Keratinocyte (primary cell): ENCODE data around the gene C16orf95. TPM values are rescaled to one million over a fixed set of nuclear protein-coding genes. Genes with fewer than 3 reads are reported as not detected.
"Not testable (repeated sequence)": the region's sequence is repeated elsewhere in the genome, so short reads cannot be mapped to it uniquely, and the experiment has no call there.

ENCODE experiments used
- DNase-seq: peaks from one replicate; pipeline ENCODE4 v3.0.0-alpha.2; 2011; ENCODE audit warnings: low read depth, missing footprints, low spot score
- FAIRE-seq: peaks from 2 replicates; lab custom pipeline; 2011; peaks lifted over from hg19 to GRCh38; lab: Jason Lieb, UNC
- H2AFZ ChIP-seq: 2 replicates; pipeline ENCODE4 v1.6.0; 2012; ENCODE audit warnings: low read length, control low read depth, inconsistent platforms; ENCODE audit not compliant: control insufficient read depth
- H3K27ac ChIP-seq: 2 replicates; pipeline ENCODE4 v1.5.1; 2011; ENCODE audit warnings: low read length; ENCODE audit not compliant: control insufficient read depth, insufficient read depth
- H3K27me3 ChIP-seq: 3 replicates; pipeline ENCODE4 v1.6.0; 2011; ENCODE audit warnings: low read length; ENCODE audit not compliant: control insufficient read depth, insufficient read depth; ENCODE audit errors: extremely low read depth
- H3K36me3 ChIP-seq, 2 experiments: 2 replicates in 1 of 2; 3 replicates in 1 of 2; pipeline ENCODE4 v1.5.1; 2011; ENCODE audit warnings: low read length in 2 of 2, mild to moderate bottlenecking in 1 of 2; ENCODE audit not compliant: control insufficient read depth in 2 of 2, insufficient read depth in 2 of 2; ENCODE audit errors: extremely low read depth in 1 of 2
- H3K4me1 ChIP-seq: 3 replicates; pipeline ENCODE4 v1.5.1; 2011; ENCODE audit warnings: low read length; ENCODE audit not compliant: control insufficient read depth, insufficient read depth; ENCODE audit errors: extremely low read depth
- H3K4me2 ChIP-seq: 3 replicates; pipeline ENCODE4 v1.6.0; 2011; ENCODE audit warnings: low read depth, low read length; ENCODE audit not compliant: control insufficient read depth, insufficient read depth; ENCODE audit errors: extremely low read depth
- H3K4me3 ChIP-seq, 3 experiments: fragments of 200-600 bp in 1 of 3; sonication (generic) in 1 of 3; 2 replicates in 2 of 3; 3 replicates in 1 of 3; pipeline ENCODE4 v1.5.1; 2011 to 2016; ENCODE audit warnings: low read length in 3 of 3, mild to moderate bottlenecking in 3 of 3, control low read depth in 2 of 3, inconsistent platforms in 1 of 3, low read depth in 1 of 3, mixed read lengths in 1 of 3, mixed run types in 1 of 3, moderate library complexity in 1 of 3; ENCODE audit not compliant: control insufficient read depth in 2 of 3, insufficient read depth in 2 of 3; ENCODE audit errors: extremely low read depth in 1 of 3
- H3K79me2 ChIP-seq: 2 replicates; pipeline ENCODE4 v1.6.0; 2012; ENCODE audit warnings: low read length; ENCODE audit not compliant: control insufficient read depth, insufficient read depth
- H3K9ac ChIP-seq: 3 replicates; pipeline ENCODE4 v1.6.0; 2011; ENCODE audit warnings: low read length; ENCODE audit not compliant: control insufficient read depth, insufficient read depth; ENCODE audit errors: extremely low read depth
- H3K9me1 ChIP-seq: 3 replicates; pipeline ENCODE4 v1.6.0; 2011; ENCODE audit warnings: low read length; ENCODE audit not compliant: control insufficient read depth, insufficient read depth; ENCODE audit errors: extremely low read depth
- H3K9me3 ChIP-seq: 2 replicates; pipeline ENCODE4 v1.5.1; 2012; ENCODE audit warnings: low read depth, low read length; ENCODE audit not compliant: control insufficient read depth
- H4K20me1 ChIP-seq: 3 replicates; pipeline ENCODE4 v1.6.0; 2011; ENCODE audit warnings: low read length; ENCODE audit not compliant: control insufficient read depth, insufficient read depth; ENCODE audit errors: extremely low read depth
- EZH2 ChIP-seq: IDR thresholded peaks from one replicate; pipeline ENCODE4 v1.6.1; 2012; ENCODE audit warnings: inconsistent platforms, mild to moderate bottlenecking, low read length, moderate library complexity
- dilution Hi-C: fragments of 300-500 bp; cut with MboI; formaldehyde crosslinking; loops from one replicate; pipeline ENCODE4 v1.7.0; 2020; ENCODE audit warnings: low sequenced_read_pairs; ENCODE audit not compliant: extremely low pct_ligation_motif_present
- polyA plus RNA-seq, 5 experiments: library from polyadenylated mRNA; depleted of rRNA in 3 of 5; stranded (reverse) in 3 of 5; stranded (forward) in 1 of 5; unstranded in 1 of 5; fragments of >200 nt; gene quantifications; 1 replicate in 1 of 5; 2 replicates in 3 of 5; 3 replicates in 1 of 5; pipeline versions ENCODE4 v1.2.1 to v1.2.3, GENCODE V29; 2011 to 2012; ENCODE audit warnings: missing spikeins in 2 of 5, low read depth in 1 of 5, low replicate concordance in 1 of 5
- TF ChIP-seq, protein P1 (sequence below), 3 experiments: IDR thresholded peaks in 1 of 3; conservative IDR thresholded peaks in 1 of 3; optimal IDR thresholded peaks in 1 of 3; 2 replicates in 2 of 3; 3 replicates in 1 of 3; pipeline versions ENCODE3 to v1.5.1; 2011; ENCODE audit warnings: low read length in 3 of 3, mild to moderate bottlenecking in 3 of 3, moderate library complexity in 2 of 3, control low read depth in 1 of 3, inconsistent platforms in 1 of 3; ENCODE audit not compliant: insufficient read depth in 2 of 3; ENCODE audit errors: extremely low read depth in 1 of 3

Gene C16orf95
- polyA plus RNA-seq, 1 donor (not counting 4 experiments of a cell fraction or from before 2014, with no cell fraction given) = 1.5 TPM

DNA sequence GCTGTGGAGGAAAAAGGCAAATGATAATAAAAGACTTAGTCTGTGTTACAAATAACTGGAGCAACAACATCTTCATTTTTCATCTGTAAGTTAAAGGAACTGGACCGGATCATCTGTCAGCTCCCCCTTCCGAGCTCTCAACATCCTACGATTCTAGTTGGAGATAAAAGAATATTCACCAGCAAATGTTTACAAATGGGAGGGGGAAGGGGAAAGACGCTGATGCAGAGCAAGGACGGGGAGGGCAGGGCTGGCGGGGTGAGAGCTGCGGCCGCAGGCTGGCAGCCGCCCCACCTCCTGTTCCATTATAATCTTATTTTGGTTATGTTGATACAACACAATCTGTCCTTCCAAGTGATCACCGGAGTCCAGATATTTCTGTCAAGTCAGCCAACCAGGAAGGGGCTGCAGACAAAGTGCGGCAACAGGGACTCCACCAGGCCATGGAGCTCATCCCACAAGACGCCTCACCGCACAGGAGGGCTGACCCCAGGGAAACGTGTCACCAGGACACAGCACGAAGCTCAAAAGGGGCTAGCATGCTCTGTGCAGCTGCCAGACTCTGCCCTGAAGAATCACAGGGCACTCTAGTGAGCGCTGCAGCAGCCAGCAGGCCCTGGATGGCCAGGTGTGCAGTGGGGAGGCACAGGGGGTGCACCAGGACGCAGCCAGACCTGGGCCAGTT lies 46.7 kb upstream of the C16orf95 start:
- no peak overlapping the region for H3K4me2 ChIP-seq
- TF ChIP-seq, protein P1, sequence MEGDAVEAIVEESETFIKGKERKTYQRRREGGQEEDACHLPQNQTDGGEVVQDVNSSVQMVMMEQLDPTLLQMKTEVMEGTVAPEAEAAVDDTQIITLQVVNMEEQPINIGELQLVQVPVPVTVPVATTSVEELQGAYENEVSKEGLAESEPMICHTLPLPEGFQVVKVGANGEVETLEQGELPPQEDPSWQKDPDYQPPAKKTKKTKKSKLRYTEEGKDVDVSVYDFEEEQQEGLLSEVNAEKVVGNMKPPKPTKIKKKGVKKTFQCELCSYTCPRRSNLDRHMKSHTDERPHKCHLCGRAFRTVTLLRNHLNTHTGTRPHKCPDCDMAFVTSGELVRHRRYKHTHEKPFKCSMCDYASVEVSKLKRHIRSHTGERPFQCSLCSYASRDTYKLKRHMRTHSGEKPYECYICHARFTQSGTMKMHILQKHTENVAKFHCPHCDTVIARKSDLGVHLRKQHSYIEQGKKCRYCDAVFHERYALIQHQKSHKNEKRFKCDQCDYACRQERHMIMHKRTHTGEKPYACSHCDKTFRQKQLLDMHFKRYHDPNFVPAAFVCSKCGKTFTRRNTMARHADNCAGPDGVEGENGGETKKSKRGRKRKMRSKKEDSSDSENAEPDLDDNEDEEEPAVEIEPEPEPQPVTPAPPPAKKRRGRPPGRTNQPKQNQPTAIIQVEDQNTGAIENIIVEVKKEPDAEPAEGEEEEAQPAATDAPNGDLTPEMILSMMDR (optimal IDR thresholded peaks at IDR 0.05 in 1 of 3, IDR thresholded peaks at IDR 0.05 in 1 of 3, conservative IDR thresholded peaks at IDR 0.05 in 1 of 3; ENCODE audit: extremely low read depth in 1 of 3, insufficient read depth in 2 of 3, low read length in 3 of 3) = no peak
- no peak for TF ChIP-seq EZH2
- peaks cover 15% of the 10 kb centered on the region for H4K20me1 ChIP-seq
- H3K36me3 ChIP-seq = peaks cover 42% of the 10 kb centered on the region in 2 experiments
- H3K9me1 ChIP-seq = no peaks in the 10 kb centered on the region
- no peak overlapping the region for H3K4me3 ChIP-seq
- DNase-seq (no peak), FAIRE-seq (no peak)
- H3K9ac ChIP-seq = no peak overlapping the region
- no peaks in the 10 kb centered on the region for H3K9me3 ChIP-seq
- dilution Hi-C loops = no loop called here
- H3K4me1 ChIP-seq = no peaks in the 10 kb centered on the region
- H3K27me3 ChIP-seq = no peaks in the 10 kb centered on the region
- H3K79me2 ChIP-seq = peaks cover 57% of the 10 kb centered on the region
- H3K27ac ChIP-seq = no peak overlapping the region
- no peak overlapping the region for H2AFZ ChIP-seq

DNA sequence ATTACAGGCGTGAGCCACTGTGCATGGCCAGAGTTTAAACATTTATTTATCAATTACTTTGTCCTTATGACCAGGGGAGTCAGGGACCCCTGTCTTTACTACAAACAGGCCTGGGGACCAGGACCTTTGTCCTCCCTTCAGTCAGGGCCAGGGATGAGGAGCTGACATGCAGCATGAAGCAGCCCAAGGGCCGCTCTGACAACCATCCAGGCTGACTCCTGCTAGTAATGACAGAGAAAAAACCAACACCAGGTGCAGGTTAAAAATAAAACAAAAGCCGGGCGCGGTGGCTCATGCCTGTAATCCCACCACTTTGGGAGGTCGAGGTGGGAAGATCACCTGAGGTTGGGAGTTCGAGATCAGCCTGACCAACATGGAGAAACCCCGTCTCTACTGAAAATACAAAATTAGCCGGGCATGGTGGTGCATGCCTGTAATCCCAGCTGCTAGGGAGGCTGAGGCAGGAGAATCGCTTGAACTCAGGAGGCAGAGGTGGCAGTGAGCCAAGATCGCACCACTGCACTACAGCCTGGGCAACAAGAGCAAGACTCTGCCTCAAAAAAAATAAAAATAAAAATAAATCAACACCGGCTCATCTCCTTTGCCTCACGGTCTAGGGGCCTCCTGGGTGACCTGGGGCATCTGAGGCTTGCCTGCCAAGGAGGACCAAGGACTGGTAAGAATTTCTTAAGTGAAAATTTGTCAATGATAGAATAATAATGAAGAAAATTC lies 45.8 kb upstream of the C16orf95 start:
- H3K4me2 ChIP-seq, DNase-seq, H3K9me1 ChIP-seq, H2AFZ ChIP-seq, FAIRE-seq, H3K9me3 ChIP-seq, H3K4me3 ChIP-seq, H3K27me3 ChIP-seq, H3K9ac ChIP-seq, H3K27ac ChIP-seq, dilution Hi-C loops, H3K4me1 ChIP-seq: not testable (repeated sequence)
- peaks cover 50% of the 10 kb centered on the region for H3K79me2 ChIP-seq
- peaks cover 48% of the 10 kb centered on the region in 2 experiments for H3K36me3 ChIP-seq
- H4K20me1 ChIP-seq = peaks cover 14% of the 10 kb centered on the region
